ENCODE results near the gene PRG3.

- TF ChIP-seq CTCF (IDR thresholded peaks at IDR 0.05) (no peak), TCF7L2 (IDR thresholded peaks at IDR 0.05; ENCODE audit: low read depth, low read length) (no peak)
These were observed 3.8 kb downstream of the PRG3 start for GRCh38 chr11:57377107-57377506.

All from Panc1 (cell line).